PC-3 (cell line): ENCODE data around the gene KIRREL1.

Experiments used
- EZH2 ChIP-seq: fragments of 300-600 bp; sonication (generic); IDR thresholded peaks from one replicate; pipeline ENCODE4 v1.6.1; 2017; ENCODE audit warnings: antibody characterized with exemption, mild to moderate bottlenecking, low read length; ENCODE audit not compliant: unreplicated experiment
- EZH2phosphoT487 ChIP-seq: fragments of 300-600 bp; sonication (generic); IDR thresholded peaks from 2 replicates; pipeline ENCODE4 v1.6.1; 2018; ENCODE audit warnings: mild to moderate bottlenecking, antibody characterized with exemption, low read length, borderline replicate concordance
- TF ChIP-seq, protein P1 (sequence below): fragments of 300-600 bp; sonication (generic); conservative IDR thresholded peaks from 2 replicates; pipeline ENCODE4 v1.5.1; 2017; ENCODE audit warnings: antibody characterized with exemption, low read depth, mild to moderate bottlenecking, low read length

DNA sequence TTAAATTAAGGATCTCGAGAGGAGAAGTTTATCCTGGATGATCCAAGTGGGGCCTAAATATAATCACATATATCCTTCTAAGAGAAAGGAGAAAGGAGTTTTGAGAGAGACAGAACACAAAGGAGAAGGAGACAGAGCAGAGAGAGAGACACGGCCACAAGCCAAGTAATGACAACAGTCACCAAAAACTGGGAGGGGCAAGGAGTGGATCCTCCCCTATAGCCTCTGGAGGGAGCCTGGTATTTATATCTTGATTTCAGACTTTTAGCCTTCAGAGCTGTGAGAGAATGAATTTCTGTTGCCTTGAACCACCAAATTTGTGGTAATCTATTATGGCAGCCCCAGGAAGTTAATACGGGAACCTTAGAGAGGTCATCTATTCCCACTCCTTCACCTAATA is 137.8 kb downstream of the KIRREL1 start:
- TF ChIP-seq, protein P1, sequence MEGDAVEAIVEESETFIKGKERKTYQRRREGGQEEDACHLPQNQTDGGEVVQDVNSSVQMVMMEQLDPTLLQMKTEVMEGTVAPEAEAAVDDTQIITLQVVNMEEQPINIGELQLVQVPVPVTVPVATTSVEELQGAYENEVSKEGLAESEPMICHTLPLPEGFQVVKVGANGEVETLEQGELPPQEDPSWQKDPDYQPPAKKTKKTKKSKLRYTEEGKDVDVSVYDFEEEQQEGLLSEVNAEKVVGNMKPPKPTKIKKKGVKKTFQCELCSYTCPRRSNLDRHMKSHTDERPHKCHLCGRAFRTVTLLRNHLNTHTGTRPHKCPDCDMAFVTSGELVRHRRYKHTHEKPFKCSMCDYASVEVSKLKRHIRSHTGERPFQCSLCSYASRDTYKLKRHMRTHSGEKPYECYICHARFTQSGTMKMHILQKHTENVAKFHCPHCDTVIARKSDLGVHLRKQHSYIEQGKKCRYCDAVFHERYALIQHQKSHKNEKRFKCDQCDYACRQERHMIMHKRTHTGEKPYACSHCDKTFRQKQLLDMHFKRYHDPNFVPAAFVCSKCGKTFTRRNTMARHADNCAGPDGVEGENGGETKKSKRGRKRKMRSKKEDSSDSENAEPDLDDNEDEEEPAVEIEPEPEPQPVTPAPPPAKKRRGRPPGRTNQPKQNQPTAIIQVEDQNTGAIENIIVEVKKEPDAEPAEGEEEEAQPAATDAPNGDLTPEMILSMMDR = no peak
- TF ChIP-seq EZH2 (no peak), EZH2phosphoT487 (no peak)
